Aorta (tissue), 5 donors: ENCODE data around the gene KRT3. TPM values are rescaled to one million over a fixed set of nuclear protein-coding genes. Genes with fewer than 3 reads are reported as not detected.

Source experiments
- ATAC-seq: fragments of 200-7000 bp; cut with Tn5 transposase; one replicate; pipeline ENCODE4 v1.9.1; 2022; ENCODE audit warnings: moderate library complexity; ENCODE audit not compliant: low FRiP score
- DNase-seq, 2 donors: peaks; one replicate each; pipeline ENCODE4 v3.0.0-alpha.2; 2020
- H3K27ac ChIP-seq, 2 donors: one replicate each; pipeline ENCODE4 v1.5.1; 2013; ENCODE audit warnings: low read length in 2 of 2, mild to moderate bottlenecking in 2 of 2, moderate library complexity in 2 of 2, control low read depth in 1 of 2, inconsistent platforms in 1 of 2, low read depth in 1 of 2
- H3K27me3 ChIP-seq, 2 donors: one replicate each; pipeline ENCODE4 v1.6.1; 2013; ENCODE audit warnings: control low read depth in 1 of 2, low read length in 1 of 2, mild to moderate bottlenecking in 1 of 2, moderate library complexity in 1 of 2; ENCODE audit not compliant: insufficient read depth in 2 of 2, control insufficient read depth in 1 of 2
- H3K36me3 ChIP-seq, 2 donors: one replicate each; pipeline ENCODE4 v1.6.1; 2013; ENCODE audit warnings: control low read depth in 1 of 2, low read length in 1 of 2, mild to moderate bottlenecking in 1 of 2; ENCODE audit not compliant: insufficient read depth in 2 of 2, control insufficient read depth in 1 of 2
- H3K4me1 ChIP-seq, 2 donors: one replicate each; pipeline ENCODE4 v1.6.1; 2013; ENCODE audit warnings: low read length in 2 of 2, control low read depth in 1 of 2, mild to moderate bottlenecking in 1 of 2, moderate library complexity in 1 of 2; ENCODE audit not compliant: insufficient read depth in 2 of 2, control insufficient read depth in 1 of 2
- H3K4me3 ChIP-seq, 2 donors: one replicate each; pipeline ENCODE4 v1.5.1; 2013; ENCODE audit warnings: low read length in 2 of 2, control low read depth in 1 of 2, mild to moderate bottlenecking in 1 of 2
- H3K9me3 ChIP-seq: one replicate; pipeline ENCODE4 v1.6.1; 2013; ENCODE audit warnings: mild to moderate bottlenecking, low read length; ENCODE audit not compliant: control insufficient read depth
- WGBS, 2 donors: extraction: QIAGEN DNeasy Blood & Tissue Kit; methylation state at CpG; one replicate each; pipeline ENCODE4 v1.1.7; 2013; 5-methylcytosine and 5-hydroxymethylcytosine counted together
- intact Hi-C, 2 donors: fragments of 100-400 bp; cut with DNase I; formaldehyde crosslinking; loops; one replicate each; pipeline versions ENCODE4 v1.14.2 to v1.15.0; 2022
- polyA plus RNA-seq, 2 donors: library from polyadenylated mRNA; stranded (reverse); fragments of 200-250 nt; gene quantifications; one replicate each; pipeline ENCODE4 v1.2.3, GENCODE V29; 2013
- total RNA-seq, 2 donors: library from RNA; stranded (reverse); fragmentation: NEBNext Ultra II Directional; extraction: Animal tissue kit (Norgen Biotek cat#: 25700); gene quantifications; one replicate each; pipeline ENCODE4 v1.2.1, GENCODE V29; 2021
- donor health status: healthy with polysubstance abuse.
- donor health status: Bipolar disorder and iron deficiency.
- donor health status: DM: no; HTN: no; CAD: no.
- donor health status: DM: no; HTN: no; CAD: no.
- donor health status: DM: yes; HTN: yes; CAD: no.

KRT3 gene
- total and polyA plus RNA-seq, 4 donors = not detected

DNA sequence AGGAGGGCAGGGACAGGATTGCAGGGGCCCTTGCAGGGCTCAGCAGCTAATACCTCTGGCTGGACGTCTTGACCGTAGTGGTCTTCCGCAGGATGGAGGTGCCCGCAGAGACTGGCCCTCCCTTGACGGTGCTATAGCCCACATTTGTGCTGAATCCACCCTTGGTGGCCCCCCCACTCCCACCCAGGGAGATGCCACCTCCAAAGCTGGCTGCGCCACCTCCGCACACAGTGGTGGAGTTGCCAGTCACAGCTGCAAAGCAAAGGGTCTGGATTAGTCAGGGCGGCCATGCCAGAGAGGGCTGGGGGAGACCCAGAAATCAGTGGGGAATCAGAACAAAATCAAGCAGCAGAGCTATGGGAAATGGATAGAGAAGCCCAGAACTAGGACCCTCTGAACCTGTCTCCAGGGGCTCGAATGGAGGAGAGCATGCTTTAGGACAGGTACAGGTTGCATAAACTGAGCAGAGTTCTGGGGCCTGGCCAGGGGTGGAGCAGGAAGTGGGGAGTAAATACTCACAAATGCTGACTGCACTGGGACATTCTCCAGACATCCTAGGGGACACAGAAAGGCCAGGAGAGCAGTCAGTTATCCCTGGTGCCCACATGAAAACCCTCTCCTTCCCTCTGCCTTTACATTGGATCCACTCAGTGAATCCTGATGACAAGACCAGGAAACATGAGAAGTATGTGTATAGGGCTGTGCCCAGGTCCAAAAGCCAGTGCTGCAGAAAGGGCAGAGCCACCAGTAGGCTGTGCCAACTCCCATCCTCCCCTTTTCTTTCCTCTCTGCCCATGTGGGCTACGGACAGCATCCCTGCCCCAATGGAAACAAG lies 26.1 kb upstream of the KRT3 start:
- Histone ChIP-seq H3K4me1 (no peaks in the 10 kb centered on the region), H3K4me3 (no peak overlapping the region), H3K9me3 (no peaks in the 10 kb centered on the region), H3K27me3 (no peaks in the 10 kb centered on the region), H3K36me3 (no peaks in the 10 kb centered on the region), H3K27ac (no peak overlapping the region)
- WGBS, 2 donors = 81 to 82% methylated on average over 10 of the region's 10 CpGs
- intact Hi-C loops = no loop called here
- no peak for ATAC-seq
- peak; percentile 42 to 61 for DNase-seq

DNA sequence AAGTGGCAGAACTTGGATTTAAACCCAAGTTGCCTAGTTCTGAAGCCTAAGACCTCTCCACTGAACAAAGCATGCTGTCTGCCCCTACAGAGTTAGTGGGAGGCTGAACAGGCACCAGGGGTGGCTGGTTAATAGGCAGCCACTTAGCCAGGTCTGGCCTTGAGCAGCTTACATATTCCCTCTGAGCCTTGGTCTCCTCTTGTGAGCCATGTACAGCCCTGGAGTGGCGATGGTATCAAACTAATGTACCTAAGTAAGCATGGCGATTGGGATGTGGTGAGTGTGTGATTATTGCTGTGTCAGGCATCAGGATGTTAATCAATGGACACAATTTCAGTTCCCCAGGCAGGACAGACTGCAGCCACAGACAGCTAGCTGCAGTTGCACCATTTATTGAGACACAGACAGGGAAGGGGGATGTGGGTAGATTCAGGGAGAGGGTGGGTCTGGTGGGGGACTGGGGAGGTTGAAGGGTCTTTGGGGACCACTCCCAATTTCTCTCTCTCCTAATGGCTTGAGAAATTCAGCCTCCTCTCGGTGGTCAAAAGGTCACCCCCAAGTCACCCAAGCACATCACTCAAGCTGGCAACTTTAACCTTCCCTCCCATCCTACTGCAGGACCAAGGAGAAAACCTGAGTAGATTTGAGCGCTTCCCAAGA lies 25.3 kb upstream of the KRT3 start:
- Histone ChIP-seq H3K27me3 (no peaks in the 10 kb centered on the region), H3K4me1 (no peaks in the 10 kb centered on the region), H3K4me3 (no peak overlapping the region), H3K9me3 (no peaks in the 10 kb centered on the region), H3K27ac (no peak overlapping the region), H3K36me3 (no peaks in the 10 kb centered on the region)
- intact Hi-C loops = no loop called here
- DNase-seq = peak in 1 of 2 donors; percentile 4
- 94 to 96% methylated on average over 4 of the region's 4 CpGs for WGBS, 2 donors
- ATAC-seq = no peak

DNA sequence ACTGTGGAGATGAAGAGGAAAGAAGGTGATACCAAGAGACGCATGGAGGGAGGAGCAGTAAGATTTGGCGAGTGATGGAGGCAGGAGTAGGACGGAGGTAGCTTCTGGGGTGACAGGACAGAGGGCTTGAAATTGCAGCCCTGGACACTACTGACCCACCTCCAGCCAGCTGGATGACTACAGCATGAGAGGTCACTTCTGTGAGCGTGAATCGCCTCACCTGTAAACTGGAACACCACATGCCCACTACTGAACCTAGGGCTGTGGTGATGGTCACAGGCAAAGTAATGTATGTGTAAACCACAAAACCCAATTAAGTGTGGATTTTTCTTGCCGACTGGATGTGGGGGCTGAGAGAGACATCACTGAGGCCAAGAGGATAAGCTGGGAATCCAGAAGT lies 24.6 kb upstream of the KRT3 start:
- H3K27ac ChIP-seq = no peak overlapping the region
- no peak overlapping the region for H3K4me3 ChIP-seq
- no peaks in the 10 kb centered on the region for H3K36me3 ChIP-seq
- no peaks in the 10 kb centered on the region for H3K4me1 ChIP-seq
- H3K9me3 ChIP-seq = no peaks in the 10 kb centered on the region
- WGBS, 2 donors = 95 to 97% methylated on average over 6 of the region's 6 CpGs
- ATAC-seq (no peak), DNase-seq (peak in 1 of 2 donors; percentile 3)
- intact Hi-C loops = no loop called here
- H3K27me3 ChIP-seq = no peaks in the 10 kb centered on the region

DNA sequence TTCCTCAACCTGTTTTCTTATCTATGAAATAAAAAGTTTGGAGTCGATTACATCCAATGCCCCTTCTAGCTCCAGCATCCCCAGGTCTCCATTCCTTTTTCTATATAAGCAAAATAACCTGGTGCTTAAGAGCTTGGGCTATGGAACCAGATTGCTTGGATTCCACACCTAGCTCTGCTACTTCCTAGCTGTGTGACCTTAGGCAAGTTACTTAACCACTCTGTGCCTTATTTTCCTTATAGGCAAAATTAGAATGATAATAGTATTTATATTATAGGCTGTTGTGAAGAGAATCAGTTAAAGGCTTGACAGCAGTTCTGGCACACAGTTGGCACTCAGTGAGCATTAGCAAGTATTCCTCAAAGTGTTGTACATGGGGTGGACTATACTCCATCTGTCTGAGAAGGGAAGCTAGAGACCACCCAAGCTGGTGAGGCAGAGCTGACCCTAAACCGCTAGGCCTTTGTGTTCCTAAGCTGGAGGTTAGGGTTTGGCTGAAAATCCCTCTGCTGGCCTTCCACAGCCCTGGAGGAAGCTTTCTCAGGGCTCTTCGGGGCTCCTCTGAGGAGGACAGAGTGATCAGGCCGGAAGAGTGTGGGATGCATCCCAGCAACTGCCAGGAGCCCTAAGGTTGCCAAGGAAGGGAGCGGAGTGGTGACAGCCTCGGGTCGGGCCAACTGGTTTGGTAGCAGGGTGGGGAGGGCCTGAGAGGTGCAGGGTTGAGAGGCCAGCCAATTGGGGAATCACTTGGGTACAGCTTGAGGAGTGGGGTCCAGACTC lies 24.0 kb upstream of the KRT3 start:
- no peaks in the 10 kb centered on the region for H3K9me3 ChIP-seq
- WGBS, 2 donors = 94% methylated on average over 7 of the region's 7 CpGs
- no peak overlapping the region for H3K27ac ChIP-seq
- no peak for ATAC-seq
- H3K4me1 ChIP-seq = no peaks in the 10 kb centered on the region
- H3K27me3 ChIP-seq = no peaks in the 10 kb centered on the region
- no peaks in the 10 kb centered on the region for H3K36me3 ChIP-seq
- no peak overlapping the region for H3K4me3 ChIP-seq
- DNase-seq = peak in 1 of 2 donors; percentile 5
- intact Hi-C loops = no loop called here

DNA sequence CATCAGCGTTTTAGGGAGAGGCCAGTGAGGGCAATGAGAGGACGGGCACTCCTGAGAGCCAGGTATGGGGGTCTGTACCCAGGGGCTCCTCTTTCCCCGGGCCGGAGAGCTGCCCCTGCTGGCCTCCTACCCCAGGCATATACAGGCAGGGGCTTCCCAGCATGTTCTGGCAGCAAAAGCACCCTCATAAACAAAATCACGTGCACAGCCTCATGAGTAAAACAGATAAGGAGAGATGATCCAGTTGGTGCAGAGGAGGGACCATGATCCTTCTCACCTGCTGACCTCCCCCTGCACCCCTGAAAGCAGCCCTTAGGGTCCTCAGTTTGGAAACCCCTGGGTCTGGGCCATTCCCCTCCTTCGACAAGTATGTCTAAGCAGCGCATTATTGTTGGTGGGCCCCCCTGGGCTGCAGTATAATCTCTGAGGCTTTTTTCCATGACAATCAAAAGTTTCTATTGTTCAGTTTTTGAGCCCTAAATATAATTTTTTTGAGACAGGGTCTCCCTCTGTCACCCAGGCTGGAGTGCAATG lies 23.0 kb upstream of the KRT3 start:
- no peak overlapping the region for H3K27ac ChIP-seq
- no peaks in the 10 kb centered on the region for H3K9me3 ChIP-seq
- ATAC-seq (no peak), DNase-seq (peak in 1 of 2 donors; percentile 23)
- H3K4me1 ChIP-seq = no peaks in the 10 kb centered on the region
- intact Hi-C loops = no loop called here
- 68 to 81% methylated on average over 7 of the region's 7 CpGs for WGBS, 2 donors
- no peak overlapping the region for H3K4me3 ChIP-seq
- H3K27me3 ChIP-seq = no peaks in the 10 kb centered on the region
- no peaks in the 10 kb centered on the region for H3K36me3 ChIP-seq

DNA sequence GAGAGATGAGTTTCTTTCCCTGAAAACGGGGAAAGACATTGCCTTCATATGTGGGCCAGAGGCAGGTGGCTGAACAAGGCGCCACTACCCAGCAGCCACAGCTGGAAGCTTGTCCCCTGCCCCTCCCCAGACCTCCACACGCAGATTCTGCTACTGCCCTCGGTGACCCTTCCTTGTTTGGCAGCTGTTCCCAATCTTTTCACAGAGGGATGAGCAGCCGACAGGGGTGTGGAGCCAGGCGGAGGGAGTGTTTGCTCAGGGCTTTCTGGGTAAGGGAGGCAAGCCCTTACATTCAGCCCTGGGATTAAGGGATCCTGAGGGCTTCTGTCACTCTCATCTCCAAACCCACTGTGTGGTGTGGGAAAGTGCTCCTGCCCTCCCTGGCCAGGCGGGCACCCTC lies 22.5 kb upstream of the KRT3 start:
- H3K4me1 ChIP-seq = no peaks in the 10 kb centered on the region
- no peak overlapping the region for H3K4me3 ChIP-seq
- H3K27ac ChIP-seq = no peak overlapping the region
- no peaks in the 10 kb centered on the region for H3K27me3 ChIP-seq
- H3K9me3 ChIP-seq = no peaks in the 10 kb centered on the region
- DNase-seq (peak in 1 of 2 donors; percentile 9), ATAC-seq (no peak)
- intact Hi-C loops = no loop called here
- WGBS, 2 donors = 70 to 84% methylated on average over 7 of the region's 7 CpGs
- H3K36me3 ChIP-seq = no peaks in the 10 kb centered on the region

DNA sequence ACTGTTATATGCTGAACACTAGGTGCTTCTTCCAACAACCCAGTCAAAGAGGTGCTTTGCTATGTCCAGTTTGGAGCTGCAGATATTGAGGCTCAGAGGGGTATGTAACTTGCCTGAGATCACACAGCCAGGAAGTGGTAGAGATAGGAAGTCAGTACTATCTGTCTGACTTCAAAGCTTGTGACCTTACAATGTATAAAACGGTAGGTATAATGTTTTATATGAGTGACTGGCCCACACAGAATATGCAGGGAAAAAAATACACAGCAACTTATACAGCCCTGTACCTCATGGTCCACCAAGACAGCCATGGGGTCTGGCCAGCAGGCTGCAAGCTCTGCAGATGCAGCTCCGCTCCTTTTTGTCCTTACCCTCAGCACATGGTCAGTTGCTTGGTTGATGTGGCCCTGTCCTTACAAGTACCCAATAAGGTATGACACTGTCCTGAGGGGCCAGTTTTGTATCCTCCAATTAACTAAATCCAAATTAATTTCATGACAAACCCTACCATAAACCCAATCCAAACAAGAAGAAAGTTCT lies 21.9 kb upstream of the KRT3 start:
- H3K4me1 ChIP-seq = no peaks in the 10 kb centered on the region
- H3K4me3 ChIP-seq = no peak overlapping the region
- H3K36me3 ChIP-seq = no peaks in the 10 kb centered on the region
- no peak overlapping the region for H3K27ac ChIP-seq
- 85% methylated on average over 2 of the region's 2 CpGs for WGBS, 2 donors
- no peak for ATAC-seq
- no peak for DNase-seq
- no peaks in the 10 kb centered on the region for H3K9me3 ChIP-seq
- intact Hi-C loops = no loop called here
- H3K27me3 ChIP-seq = no peaks in the 10 kb centered on the region

DNA sequence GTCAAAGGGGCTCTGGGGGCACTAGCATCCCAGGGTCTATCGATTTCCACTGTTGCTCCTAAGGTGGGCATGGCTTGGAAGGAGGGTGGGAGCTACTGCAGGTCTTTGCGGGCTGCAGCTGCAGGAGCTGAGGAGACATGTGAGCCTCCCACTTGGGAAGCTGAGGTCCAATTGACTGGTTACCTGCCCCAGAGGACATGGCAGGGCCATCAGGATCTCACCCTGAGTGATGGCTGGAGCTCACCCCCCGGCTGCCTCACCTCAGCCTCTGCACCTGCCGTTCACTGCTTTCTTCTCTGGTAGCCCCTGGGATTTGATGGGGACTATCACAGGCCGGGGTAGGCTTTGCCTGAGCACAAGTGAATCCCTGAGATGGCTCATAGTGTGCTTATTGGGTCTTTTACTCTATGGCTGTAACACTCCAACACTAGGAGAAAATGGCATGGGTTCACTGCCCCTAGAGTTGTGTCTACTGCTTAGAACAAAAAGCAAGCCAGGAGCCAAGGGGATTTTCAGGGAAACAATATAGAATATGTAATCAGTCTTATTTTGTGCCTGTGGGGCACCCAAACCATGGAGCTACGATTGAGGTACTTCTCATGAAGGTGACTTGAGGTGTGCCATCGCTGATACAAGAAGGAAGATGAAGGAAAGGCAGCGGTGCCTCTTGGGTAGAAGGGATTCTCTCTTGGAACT lies 21.2 kb upstream of the KRT3 start:
- ATAC-seq (no peak), DNase-seq (no peak)
- 94 to 98% methylated on average over 8 of the region's 8 CpGs for WGBS, 2 donors
- no peak overlapping the region for H3K4me3 ChIP-seq
- H3K4me1 ChIP-seq = no peaks in the 10 kb centered on the region
- H3K27me3 ChIP-seq = no peaks in the 10 kb centered on the region
- H3K36me3 ChIP-seq = no peaks in the 10 kb centered on the region
- no peaks in the 10 kb centered on the region for H3K9me3 ChIP-seq
- intact Hi-C loops = no loop called here
- H3K27ac ChIP-seq = no peak overlapping the region
